Natural killer cell (primary cell): Measurements from ENCODE around the gene KIAA1328. TPM values are rescaled to one million over a fixed set of nuclear protein-coding genes. Genes with fewer than 3 reads are reported as not detected.

Experiments
- ATAC-seq, 3 donors: fragments of 150-1000 bp in 2 of 3; fragments of 200-7000 bp in 1 of 3; cut with Tn5 transposase; 1 replicate in 1 of 3; 2 replicates in 2 of 3; pipeline ENCODE4 v1.10.0; 2021; ENCODE audit warnings: mild to moderate bottlenecking in 2 of 3, moderate library complexity in 2 of 3
- DNase-seq, 2 donors: peaks; one replicate each; pipeline versions ENCODE4 v3.0.0 to v3.0.0-alpha.2; 2013 to 2021; ENCODE audit warnings: mixed read lengths in 1 of 2
- H3K27ac ChIP-seq: one replicate; pipeline ENCODE4 v1.5.1; 2013; ENCODE audit warnings: mild to moderate bottlenecking, low read length
- H3K27me3 ChIP-seq: one replicate; pipeline ENCODE4 v1.6.1; 2013; ENCODE audit warnings: low read length; ENCODE audit not compliant: control insufficient read depth, insufficient read depth
- H3K36me3 ChIP-seq: one replicate; pipeline ENCODE4 v1.6.1; 2013; ENCODE audit warnings: low read length; ENCODE audit not compliant: control insufficient read depth, insufficient read depth
- H3K4me1 ChIP-seq: one replicate; pipeline ENCODE4 v1.6.1; 2013; ENCODE audit warnings: low read length; ENCODE audit not compliant: control insufficient read depth, insufficient read depth
- H3K4me3 ChIP-seq: one replicate; pipeline ENCODE4 v1.5.1; 2013; ENCODE audit warnings: low read length
- H3K9me3 ChIP-seq: one replicate; pipeline ENCODE4 v1.6.1; 2013; ENCODE audit warnings: low read length; ENCODE audit not compliant: control insufficient read depth, insufficient read depth
- H3K27ac Mint-ChIP-seq, 2 donors: one replicate each; pipeline ENCODE4 v1.8.0; 2022; ENCODE audit warnings: mild to moderate bottlenecking in 2 of 2, mixed read lengths in 2 of 2, moderate library complexity in 1 of 2
- H3K27me3 Mint-ChIP-seq, 2 donors: one replicate each; pipeline ENCODE4 v1.8.0; 2022; ENCODE audit warnings: low read depth in 2 of 2, mixed read lengths in 2 of 2
- H3K36me3 Mint-ChIP-seq: one replicate; pipeline ENCODE4 v1.8.0; 2022; ENCODE audit warnings: mixed read lengths
- H3K4me1 Mint-ChIP-seq, 2 donors: one replicate each; pipeline ENCODE4 v1.8.0; 2022; ENCODE audit warnings: mixed read lengths in 2 of 2
- H3K4me3 Mint-ChIP-seq: one replicate; pipeline ENCODE4 v1.8.0; 2022; ENCODE audit warnings: mild to moderate bottlenecking, moderate library complexity, mixed read lengths
- H3K9me3 Mint-ChIP-seq, 2 donors: one replicate each; pipeline ENCODE4 v1.8.0; 2022; ENCODE audit warnings: mixed read lengths in 2 of 2
- WGBS: methylation state at CpG from one replicate; pipeline ENCODE4 v1.1.7; 2013; ENCODE audit warnings: missing lambda C conversion rate; ENCODE audit not compliant: insufficient coverage; 5-methylcytosine and 5-hydroxymethylcytosine counted together
- intact Hi-C: fragments of 100-400 bp; cut with micrococcal nuclease; formaldehyde crosslinking; loops from one replicate; pipeline ENCODE4 v1.14.2; 2022
- total RNA-seq, 4 donors: library from RNA; stranded (reverse); fragments of 120-200 nt in 1 of 4; gene quantifications; one replicate each; pipeline versions ENCODE4 v1.2.3 to v1.2.4, GENCODE V29; 2013 to 2022
- TF ChIP-seq, protein P1 (sequence below): fragments of 200-600 bp; IDR thresholded peaks from one replicate; pipeline ENCODE4 v1.8.0; 2022; ENCODE audit warnings: antibody characterized with exemption

KIAA1328 gene
- total RNA-seq, 3 donors from 2014 or later (not counting 1 experiment from before 2014, with no cell fraction given) = 12.3 to 14.3 (median 13.2) TPM

DNA sequence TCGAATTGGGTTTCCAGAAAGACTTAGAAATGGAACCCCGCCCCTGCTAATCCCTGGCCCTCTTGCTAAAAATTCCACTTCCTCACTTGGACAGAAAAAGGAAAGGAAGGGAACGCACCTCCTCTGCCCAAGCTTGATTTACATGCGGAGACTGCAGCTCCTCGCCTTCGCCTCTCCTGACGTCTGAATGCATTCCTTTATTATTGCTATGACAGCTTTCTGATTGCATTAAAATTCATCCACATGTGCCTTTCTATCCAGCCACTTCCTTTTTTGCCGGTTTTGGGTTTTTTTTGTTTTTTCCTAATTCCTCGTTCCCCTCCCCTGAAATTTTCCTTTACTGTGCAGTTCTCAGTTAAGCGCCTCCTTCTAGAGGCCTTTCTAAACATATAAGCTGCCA is 448.9 kb downstream of the KIAA1328 start:
- no peaks in the 10 kb centered on the region for H3K36me3 Mint-ChIP-seq
- H3K9me3 Mint-ChIP-seq = no peaks in the 10 kb centered on the region
- peaks cover 0 to 4% of the 10 kb centered on the region in 2 donors for H3K4me1 Mint-ChIP-seq
- Histone ChIP-seq H3K4me1 (no peaks in the 10 kb centered on the region), H3K4me3 (no peak overlapping the region), H3K36me3 (no peaks in the 10 kb centered on the region), H3K27me3 (peaks cover 2% of the 10 kb centered on the region), H3K9me3 (no peaks in the 10 kb centered on the region), H3K27ac (no peak overlapping the region)
- H3K27me3 Mint-ChIP-seq = peaks cover 20 to 22% of the 10 kb centered on the region in 2 donors
- DNase-seq = no peak
- no peak overlapping the region for H3K27ac Mint-ChIP-seq
- TF ChIP-seq, protein P1, sequence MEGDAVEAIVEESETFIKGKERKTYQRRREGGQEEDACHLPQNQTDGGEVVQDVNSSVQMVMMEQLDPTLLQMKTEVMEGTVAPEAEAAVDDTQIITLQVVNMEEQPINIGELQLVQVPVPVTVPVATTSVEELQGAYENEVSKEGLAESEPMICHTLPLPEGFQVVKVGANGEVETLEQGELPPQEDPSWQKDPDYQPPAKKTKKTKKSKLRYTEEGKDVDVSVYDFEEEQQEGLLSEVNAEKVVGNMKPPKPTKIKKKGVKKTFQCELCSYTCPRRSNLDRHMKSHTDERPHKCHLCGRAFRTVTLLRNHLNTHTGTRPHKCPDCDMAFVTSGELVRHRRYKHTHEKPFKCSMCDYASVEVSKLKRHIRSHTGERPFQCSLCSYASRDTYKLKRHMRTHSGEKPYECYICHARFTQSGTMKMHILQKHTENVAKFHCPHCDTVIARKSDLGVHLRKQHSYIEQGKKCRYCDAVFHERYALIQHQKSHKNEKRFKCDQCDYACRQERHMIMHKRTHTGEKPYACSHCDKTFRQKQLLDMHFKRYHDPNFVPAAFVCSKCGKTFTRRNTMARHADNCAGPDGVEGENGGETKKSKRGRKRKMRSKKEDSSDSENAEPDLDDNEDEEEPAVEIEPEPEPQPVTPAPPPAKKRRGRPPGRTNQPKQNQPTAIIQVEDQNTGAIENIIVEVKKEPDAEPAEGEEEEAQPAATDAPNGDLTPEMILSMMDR = no peak
- intact Hi-C loops = no loop called here
- ATAC-seq = no peak
- WGBS = 65% methylated on average over 10 of the region's 10 CpGs
- H3K4me3 Mint-ChIP-seq = no peak overlapping the region

Other genes with a start within 250 kb of the KIAA1328 start
- gene TPGS2, start 125 bp upstream of the KIAA1328 start, total RNA-seq = 10 to 100 TPM; 27.0 to 36.0 (median 33.7) TPM